ENCODE measurements around the gene MALL.
"Not testable (repeated sequence)": the region's sequence is repeated elsewhere in the genome, so short reads cannot be mapped to it uniquely, and the experiment has no call there.

The MALL gene

DNA sequence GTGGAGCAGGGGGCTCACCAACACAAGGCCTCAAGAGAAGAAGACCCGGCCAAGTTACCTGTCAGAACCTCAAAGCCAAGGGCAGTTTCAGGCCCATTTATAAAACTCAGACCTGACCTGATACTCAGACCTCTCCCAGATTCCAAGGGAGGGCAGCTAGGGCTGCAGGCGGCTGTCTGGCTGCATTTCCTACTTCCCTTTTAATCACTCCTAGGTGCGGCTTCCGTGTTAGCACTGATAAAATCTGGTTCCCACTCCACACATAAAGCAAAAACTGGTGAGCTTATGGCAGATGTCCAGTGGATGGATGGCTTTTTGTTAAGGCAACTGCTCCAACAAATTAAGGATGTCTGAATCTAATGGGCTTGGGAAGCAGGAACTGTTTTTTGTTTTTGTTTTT lies 63.5 kb downstream of the MALL start:
- DNase-seq (ENCODE audit: low read depth, low spot score): not testable (repeated sequence)

DNA sequence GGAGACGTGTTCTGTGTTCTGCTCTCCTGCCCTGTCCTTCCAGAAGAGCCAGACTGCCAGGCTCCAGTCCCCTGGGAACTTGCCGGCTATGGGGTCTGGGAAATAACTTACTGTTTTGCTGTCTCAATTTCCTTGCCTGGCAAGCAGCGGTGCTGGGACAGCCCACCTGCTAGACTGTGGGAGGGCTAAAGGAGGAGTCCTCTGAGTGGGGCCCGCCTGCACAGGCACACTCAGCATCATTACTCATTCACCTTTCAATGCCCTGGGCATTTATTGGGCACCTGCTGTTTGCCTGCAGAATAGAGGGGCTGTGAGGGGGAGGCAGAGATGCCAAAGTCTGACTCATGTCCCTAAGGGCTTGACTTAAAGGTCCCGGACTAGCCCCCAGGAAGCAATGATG lies 65.4 kb downstream of the MALL start:
- DNase-seq (ENCODE audit: low read depth, low spot score): not testable (repeated sequence)

DNA sequence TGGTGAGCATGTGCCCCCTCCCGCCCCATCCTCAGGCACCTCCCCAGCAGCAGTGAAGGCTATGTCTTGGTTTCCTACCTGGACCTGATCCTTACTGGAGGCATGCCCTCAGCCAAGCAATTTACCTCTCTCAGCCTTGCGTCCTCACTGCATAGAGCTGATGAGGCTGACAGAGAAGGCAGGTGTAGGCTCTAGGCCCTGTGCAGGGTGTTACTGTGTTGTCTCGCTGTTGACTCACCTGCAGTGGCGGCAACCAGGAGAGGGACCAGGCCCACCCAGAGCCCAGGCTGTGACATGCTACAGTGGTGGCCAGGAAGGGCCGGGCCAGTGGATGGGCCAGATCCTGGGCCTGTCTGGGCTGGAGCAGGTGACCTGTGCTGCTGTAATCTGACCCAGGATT lies 65.9 kb downstream of the MALL start:
- DNase-seq (ENCODE audit: low read depth, low spot score): not testable (repeated sequence)

DNA sequence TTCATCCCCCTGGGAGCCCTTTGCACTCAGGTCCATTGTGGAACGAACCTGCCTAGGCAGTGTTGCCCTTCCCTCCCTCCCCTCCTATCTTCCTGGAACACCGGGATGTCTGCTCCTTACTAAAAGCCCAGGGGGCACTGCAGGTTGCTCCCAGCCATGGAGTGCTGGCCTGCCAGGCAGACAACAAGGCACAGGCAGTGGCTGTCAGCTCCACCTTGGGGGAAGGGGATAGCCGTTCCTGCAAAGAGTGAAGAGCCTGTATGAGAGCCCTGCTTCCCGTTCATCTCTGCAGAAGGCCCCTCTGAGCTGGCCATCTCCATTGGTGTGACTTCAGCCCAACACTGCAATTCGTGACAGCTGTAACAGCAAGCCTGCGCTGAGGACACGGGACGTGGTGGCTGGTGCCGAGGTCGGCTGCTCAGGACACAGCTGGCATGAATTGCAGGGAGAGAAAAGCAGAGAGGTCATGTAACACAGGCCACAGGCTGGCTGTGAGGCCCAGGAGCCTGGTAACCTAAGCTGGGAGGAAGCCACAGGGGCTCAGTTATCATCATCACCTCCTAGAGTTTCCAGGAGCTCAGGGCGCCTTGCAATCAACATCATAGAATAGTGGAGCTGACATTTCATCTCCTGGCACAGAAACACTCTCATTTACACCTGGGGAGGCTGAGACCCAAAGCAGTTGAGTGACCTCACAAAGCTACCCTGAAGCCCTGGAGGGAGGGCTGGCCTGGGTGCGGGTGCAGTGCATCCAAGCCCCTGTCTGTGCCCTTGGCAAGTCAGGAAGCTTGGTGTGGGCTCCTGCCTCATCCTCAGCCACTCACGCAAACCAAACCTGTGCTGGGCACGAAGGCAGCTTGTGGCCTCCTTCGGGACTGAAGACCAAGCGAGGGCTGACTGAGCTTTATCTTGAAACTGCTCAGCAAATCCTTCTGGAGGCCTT lies 67.1 kb downstream of the MALL start:
- not testable (repeated sequence) for DNase-seq (ENCODE audit: low read depth, low spot score)

DNA sequence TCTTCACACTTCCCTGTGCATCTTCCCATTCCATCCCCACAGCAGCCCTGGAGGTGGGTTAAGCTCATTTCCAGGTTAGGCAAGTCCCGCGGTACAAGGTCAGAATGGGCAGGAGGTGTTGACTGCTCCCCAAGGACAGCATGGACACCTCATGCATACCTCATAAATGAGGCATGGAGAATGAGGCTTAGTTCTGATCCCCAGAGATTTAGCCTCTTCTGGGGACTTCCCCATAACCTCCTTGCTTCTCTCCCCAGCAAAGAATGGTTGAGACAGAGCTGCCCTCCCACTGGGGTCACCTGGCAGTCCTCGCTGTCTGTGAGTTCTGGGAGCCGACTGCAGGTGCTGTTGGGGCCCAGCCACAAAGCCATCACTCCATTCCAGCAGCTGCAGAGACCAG lies 68.4 kb downstream of the MALL start:
- not testable (repeated sequence) for DNase-seq (ENCODE audit: low read depth, low spot score)

DNA sequence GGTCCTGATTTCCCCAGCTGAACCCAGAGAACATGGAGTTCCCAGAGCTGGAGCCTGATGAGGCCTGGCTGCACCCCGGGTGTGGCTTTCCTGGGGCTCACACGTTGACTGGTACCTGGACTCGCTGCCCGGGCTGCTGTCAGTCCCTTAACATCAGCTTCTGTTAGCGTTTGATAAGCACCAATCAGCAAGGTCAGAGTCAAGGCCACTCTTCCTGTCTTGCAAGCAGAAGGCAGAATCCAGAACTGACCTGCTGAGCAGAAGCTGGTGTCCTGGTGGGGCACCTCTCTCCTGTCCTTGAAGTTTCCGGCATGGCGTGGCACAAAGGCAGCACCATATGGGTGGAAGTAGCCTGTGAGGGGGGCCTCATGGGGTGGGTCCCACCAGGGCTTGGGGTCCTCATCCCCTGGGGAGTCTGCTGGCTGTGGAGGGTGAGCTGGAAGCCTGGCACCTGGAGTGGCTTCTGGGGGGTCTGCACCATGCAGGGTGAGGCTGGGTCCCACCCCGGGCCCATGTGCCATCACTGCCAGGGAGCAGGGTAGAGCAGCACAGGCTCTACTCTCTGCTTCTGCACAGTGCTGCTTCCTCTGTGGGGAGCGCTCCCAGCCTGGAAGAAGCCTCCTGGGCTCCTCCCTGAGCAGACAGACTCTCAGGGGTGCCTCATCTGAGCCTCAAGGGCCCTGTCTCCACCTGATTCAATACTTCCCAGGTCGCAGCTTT lies 73.5 kb downstream of the MALL start:
- DNase-seq (ENCODE audit: low read depth, low spot score): not testable (repeated sequence)

DNA sequence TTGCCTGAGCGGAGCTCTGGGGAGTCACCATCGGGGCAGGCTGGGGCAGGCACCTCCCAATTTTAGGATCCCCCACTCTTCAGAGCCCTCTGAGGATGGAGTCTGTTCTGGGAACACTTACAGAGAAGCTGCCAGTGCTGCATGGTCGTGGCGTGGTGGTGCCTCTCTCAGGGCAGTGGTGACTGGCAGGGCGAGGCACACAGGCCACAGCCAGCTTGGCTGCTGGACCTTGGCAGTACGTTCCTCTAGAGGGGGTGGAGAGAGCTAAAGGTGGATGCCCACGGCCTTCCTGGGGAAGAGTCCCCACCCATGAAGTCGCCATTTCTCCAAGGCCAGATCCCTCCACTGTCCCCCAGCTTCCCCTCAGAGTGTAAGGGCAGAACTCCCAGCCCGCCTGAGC lies 78.3 kb downstream of the MALL start:
- DNase-seq (ENCODE audit: low read depth, low spot score): not testable (repeated sequence)

DNA sequence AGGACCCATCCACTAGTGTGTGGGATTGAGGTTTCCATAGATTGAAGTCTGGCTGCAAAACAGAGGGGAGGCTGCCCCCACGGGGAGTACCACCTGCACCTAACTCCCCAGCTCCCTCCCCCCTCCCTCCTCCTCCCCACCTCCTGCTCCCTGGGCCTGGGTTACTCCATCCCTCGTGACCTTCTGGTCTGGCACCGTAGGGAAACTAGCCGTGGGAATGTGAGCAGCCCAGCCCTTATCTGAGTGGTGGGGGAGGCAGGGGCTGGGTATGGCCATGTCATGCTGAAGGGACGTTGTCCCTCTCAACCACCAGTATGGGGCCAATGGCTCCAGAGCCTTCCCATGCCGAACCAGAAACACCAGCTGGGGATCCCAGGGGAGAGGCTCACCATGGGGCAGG lies 80.2 kb downstream of the MALL start:
- not testable (repeated sequence) for DNase-seq (ENCODE audit: low read depth, low spot score)

DNA sequence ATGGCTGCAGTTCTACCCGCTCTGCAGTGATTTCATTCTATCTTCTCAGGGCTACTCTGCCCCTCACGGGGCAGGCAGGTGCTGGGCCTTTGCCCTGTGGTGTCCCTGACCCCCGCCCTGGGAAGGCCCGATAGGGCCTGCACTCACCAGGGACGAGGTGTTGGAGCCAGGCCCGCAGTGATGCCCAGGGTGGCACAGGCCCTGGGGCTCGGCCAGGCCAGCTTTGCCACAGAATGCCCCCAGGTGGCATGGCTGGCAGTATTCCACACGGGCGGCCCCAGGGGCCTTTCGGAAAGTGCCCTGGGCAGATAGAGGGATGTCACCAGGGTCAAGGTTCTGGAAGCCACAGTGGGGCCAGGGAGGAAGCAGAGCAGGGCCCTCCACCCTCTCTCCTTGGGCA lies 80.7 kb downstream of the MALL start:
- DNase-seq (ENCODE audit: low read depth, low spot score): not testable (repeated sequence)
